SHP77 (cell line): Measurements from ENCODE around the gene EIF4E2.

Experiments used
- DNase-seq, 2 experiments: peaks; one replicate each; lab custom pipeline; 2025; lab: John Stamatoyannopoulos, UW

The EIF4E2 gene

GRCh38 chr2:232537499-232537898 is 13.0 kb upstream of the EIF4E2 start:
- no peak for DNase-seq

- no peak for DNase-seq
Measured at GRCh38 chr2:232538671-232539070, 11.8 kb upstream of the EIF4E2 start.

GRCh38 chr2:232539298-232540231 is 10.9 kb upstream of the EIF4E2 start, which contains the start of gene CHRNG:
TSS of gene CHRNG (plus strand) at chr2:232539692. CDS start at chr2:232539748, 56 bp downstream.
- no peak for DNase-seq

GRCh38 chr2:232540441-232541041 is 9.9 kb upstream of the EIF4E2 start:
- no peak for DNase-seq

GRCh38 chr2:232541195-232541960 is 9.1 kb upstream of the EIF4E2 start:
- DNase-seq: no peak

GRCh38 chr2:232541961-232542714 is 8.4 kb upstream of the EIF4E2 start:
- DNase-seq: no peak

GRCh38 chr2:232542715-232543467 is 7.6 kb upstream of the EIF4E2 start:
- no peak for DNase-seq

- no peak for DNase-seq
Measured at GRCh38 chr2:232543491-232543890, 7.0 kb upstream of the EIF4E2 start.

- DNase-seq: no peak
Measured at GRCh38 chr2:232543928-232544631, 6.4 kb upstream of the EIF4E2 start.

GRCh38 chr2:232544674-232545073 is 5.8 kb upstream of the EIF4E2 start:
- no peak for DNase-seq

GRCh38 chr2:232545511-232546375 is 4.7 kb upstream of the EIF4E2 start:
- no peak for DNase-seq

GRCh38 chr2:232547991-232548390 is 2.5 kb upstream of the EIF4E2 start:
- no peak for DNase-seq

- no peak for DNase-seq
Measured at GRCh38 chr2:232549655-232550353, 685 bp upstream of the EIF4E2 start.

- no peak for DNase-seq
Measured at GRCh38 chr2:232551250-232551638, 755 bp downstream of the EIF4E2 start.

- DNase-seq: no peak
Measured at GRCh38 chr2:232551776-232552175, 1.3 kb downstream of the EIF4E2 start.

GRCh38 chr2:232556426-232556825 is 5.9 kb downstream of the EIF4E2 start:
- DNase-seq: no peak

- DNase-seq: no peak
Measured at GRCh38 chr2:232562515-232563151, 12.1 kb downstream of the EIF4E2 start.

- DNase-seq: no peak
Measured at GRCh38 chr2:232563580-232563979, 13.1 kb downstream of the EIF4E2 start.
